ENCODE measurements around the gene EIF1. TPM values are rescaled to one million over a fixed set of nuclear protein-coding genes. Genes with fewer than 3 reads are reported as not detected.

Gene EIF1
- total and polyA plus RNA-seq, 12 donors: 105 to 1,189 (median 442) TPM

DNA sequence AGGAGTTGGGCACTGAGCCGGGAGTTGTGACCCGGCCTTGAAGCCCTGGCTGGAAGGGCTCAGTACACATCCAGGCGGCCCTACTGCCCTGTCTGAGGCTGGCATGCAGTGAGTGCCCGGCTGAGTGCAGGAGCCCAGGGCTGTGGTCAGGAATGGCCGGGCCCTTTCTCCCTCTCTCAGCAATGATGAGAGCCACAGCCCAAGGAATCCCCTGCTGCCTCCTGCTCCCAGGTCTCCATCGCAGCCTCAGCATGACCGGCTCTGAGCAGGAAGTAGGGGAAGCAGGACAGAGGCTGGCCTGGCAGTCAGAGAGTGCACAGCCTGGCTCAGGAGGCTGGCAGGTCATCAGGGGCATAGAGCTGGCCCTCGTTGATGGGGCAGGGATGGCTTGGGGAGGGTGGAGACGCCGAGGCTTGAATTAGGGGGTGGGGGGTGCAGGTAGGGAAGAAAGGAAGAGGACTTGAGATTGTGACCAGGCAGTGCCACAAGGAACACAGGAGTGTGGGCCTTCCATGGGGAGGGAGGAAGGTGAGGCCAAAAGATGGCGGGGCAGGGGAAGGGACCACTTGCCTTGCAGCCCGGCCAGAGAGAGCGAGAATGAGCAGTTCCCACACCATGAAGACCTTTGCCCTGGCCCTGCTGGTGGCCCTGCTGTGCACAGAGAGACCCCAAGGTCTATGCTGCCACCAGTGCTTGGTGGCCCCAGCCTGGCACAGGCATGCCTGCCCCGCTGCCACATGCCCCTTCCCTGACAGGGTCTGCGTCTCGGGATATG, 32.2 kb upstream of the EIF1 start:
- 82 to 87% (median 84%) methylated on average over 6 to 16 of the region's 16 CpGs for WGBS, 4 donors

DNA sequence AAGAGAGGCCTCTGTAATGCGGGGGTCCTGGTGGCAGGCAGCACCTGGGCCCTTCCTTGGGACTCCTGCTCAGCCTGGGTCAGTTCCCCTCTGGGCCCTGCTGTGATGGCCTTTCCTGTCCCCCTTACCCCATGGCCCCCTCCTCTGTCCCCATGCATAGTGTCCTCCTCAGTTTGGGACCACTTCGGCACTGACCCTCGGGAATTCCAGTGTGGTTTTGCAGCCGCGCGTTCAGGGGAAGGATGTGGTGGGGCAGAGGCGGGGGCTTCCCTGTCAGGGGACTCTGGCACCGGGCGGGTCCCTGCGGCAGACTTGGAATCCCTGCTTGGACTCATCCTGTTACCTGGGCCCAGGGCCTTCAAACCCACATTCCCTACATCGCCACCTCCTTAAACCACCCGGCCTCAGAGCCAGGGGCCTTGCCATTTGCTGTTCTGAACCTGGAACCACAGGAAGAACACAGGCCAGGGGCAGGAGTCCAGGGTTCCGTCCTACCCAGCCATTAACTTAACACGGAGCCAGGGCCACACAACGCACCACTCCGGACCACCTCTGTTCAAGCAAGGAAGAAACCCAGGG, 31.4 kb upstream of the EIF1 start:
- intact Hi-C loops (cut with DNase I): loop anchor here in 1 of 2 donors (5.0 to 10.0 kb wide), 3 partner anchors 105 to 852 kb away; no protein-coding TSS in a partner anchor
- Histone ChIP-seq H3K9me3 (replicated peaks in 1 of 3) (no peaks in the 10 kb centered on the region), H3K4me3 (no peak overlapping the region), H3K4me1 (replicated peaks in 1 of 2) (no peaks in the 10 kb centered on the region), H3K36me3 (replicated peaks in 1 of 2) (no peaks in the 10 kb centered on the region), H3K27ac (no peak overlapping the region), H3K27me3 (no peaks in the 10 kb centered on the region)
- TF ChIP-seq POLR2A (IDR thresholded peaks at IDR 0.05): no peak
- TF ChIP-seq, protein P1, sequence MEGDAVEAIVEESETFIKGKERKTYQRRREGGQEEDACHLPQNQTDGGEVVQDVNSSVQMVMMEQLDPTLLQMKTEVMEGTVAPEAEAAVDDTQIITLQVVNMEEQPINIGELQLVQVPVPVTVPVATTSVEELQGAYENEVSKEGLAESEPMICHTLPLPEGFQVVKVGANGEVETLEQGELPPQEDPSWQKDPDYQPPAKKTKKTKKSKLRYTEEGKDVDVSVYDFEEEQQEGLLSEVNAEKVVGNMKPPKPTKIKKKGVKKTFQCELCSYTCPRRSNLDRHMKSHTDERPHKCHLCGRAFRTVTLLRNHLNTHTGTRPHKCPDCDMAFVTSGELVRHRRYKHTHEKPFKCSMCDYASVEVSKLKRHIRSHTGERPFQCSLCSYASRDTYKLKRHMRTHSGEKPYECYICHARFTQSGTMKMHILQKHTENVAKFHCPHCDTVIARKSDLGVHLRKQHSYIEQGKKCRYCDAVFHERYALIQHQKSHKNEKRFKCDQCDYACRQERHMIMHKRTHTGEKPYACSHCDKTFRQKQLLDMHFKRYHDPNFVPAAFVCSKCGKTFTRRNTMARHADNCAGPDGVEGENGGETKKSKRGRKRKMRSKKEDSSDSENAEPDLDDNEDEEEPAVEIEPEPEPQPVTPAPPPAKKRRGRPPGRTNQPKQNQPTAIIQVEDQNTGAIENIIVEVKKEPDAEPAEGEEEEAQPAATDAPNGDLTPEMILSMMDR (IDR thresholded peaks at IDR 0.05): no peak
- 71 to 83% (median 81%) methylated on average over 15 to 16 of the region's 16 CpGs for WGBS, 4 donors
- no peak for DNase-seq

More for the DNA sequence above, 32.2 kb upstream of the EIF1 start:
- H3K9me3 ChIP-seq (replicated peaks in 1 of 3): no peaks in the 10 kb centered on the region
- H3K4me1 ChIP-seq (replicated peaks in 1 of 2): no peaks in the 10 kb centered on the region
- H3K4me3 ChIP-seq: no peak overlapping the region
- peak overlapping the region in 1 of 5 donors; percentile 58 for H3K27ac ChIP-seq
- H3K36me3 ChIP-seq (replicated peaks in 1 of 2): no peaks in the 10 kb centered on the region
- DNase-seq: no peak
- TF ChIP-seq, protein P1 (IDR thresholded peaks at IDR 0.05): no peak
- TF ChIP-seq POLR2A (IDR thresholded peaks at IDR 0.05): no peak
- intact Hi-C loops (cut with DNase I): loop anchor here in 1 of 2 donors (5.0 to 10.0 kb wide), 3 partner anchors 104 to 852 kb away; no protein-coding TSS in a partner anchor
- no peaks in the 10 kb centered on the region for H3K27me3 ChIP-seq

DNA sequence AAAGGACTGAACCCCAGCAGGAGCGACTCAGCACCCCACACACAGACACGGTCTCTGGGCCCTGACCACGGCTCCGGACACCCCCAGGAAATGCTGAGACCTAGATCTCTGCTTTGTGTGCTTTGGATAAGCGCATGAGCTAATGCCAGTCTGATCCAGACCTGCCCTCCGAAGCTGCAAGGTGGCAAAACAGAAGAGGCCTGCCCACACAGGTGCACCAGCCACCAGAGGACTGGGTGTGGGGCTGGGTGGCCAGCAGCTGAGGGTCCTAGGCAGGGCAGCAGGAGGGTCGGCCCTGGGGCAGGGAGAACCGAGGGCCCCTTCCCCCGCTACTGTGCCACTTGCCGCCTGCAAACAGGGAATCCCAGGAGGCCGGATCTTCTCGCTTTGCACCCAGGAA, 30.7 kb upstream of the EIF1 start:
- H3K36me3 ChIP-seq (replicated peaks in 1 of 2): no peaks in the 10 kb centered on the region
- no peak for DNase-seq
- intact Hi-C loops (cut with DNase I): loop anchor here in 1 of 2 donors (5.0 to 10.0 kb wide), 3 partner anchors 106 to 853 kb away; no protein-coding TSS in a partner anchor
- H3K9me3 ChIP-seq (replicated peaks in 1 of 3): no peaks in the 10 kb centered on the region
- H3K27me3 ChIP-seq: no peaks in the 10 kb centered on the region
- H3K4me3 ChIP-seq: no peak overlapping the region
- no peak for TF ChIP-seq POLR2A (IDR thresholded peaks at IDR 0.05)
- TF ChIP-seq, protein P1 (IDR thresholded peaks at IDR 0.05): no peak
- H3K27ac ChIP-seq: no peak overlapping the region
- 79 to 93% (median 87%) methylated on average over 12 of the region's 12 CpGs for WGBS, 4 donors
- no peaks in the 10 kb centered on the region for H3K4me1 ChIP-seq (replicated peaks in 1 of 2)

DNA sequence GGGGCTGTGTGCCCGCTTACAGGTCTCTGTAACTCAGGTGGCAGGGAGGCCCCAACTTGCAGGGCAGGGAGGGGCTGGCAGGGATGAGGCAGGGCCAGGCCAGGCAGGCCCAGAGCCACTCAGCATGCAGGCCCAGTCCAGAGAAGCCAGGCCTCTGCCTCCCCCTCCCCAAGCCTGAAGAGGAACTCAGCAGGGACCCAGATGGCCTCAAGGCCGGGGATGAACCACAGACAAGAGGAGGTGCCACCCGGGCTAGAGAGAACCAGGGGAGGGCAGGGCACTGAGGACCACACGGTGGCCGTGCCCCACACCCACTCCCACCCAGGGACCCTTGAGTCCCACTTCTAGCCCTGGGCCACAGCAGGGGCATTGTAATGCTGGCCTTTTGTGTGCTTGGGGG, 29.8 kb upstream of the EIF1 start:
- Histone ChIP-seq H3K9me3 (replicated peaks in 1 of 3) (no peaks in the 10 kb centered on the region), H3K36me3 (replicated peaks in 1 of 2) (no peaks in the 10 kb centered on the region), H3K27me3 (no peaks in the 10 kb centered on the region), H3K27ac (no peak overlapping the region), H3K4me3 (no peak overlapping the region), H3K4me1 (replicated peaks in 1 of 2) (no peaks in the 10 kb centered on the region)
- intact Hi-C loops (cut with DNase I): loop anchor here in 1 of 2 donors (5.0 to 10.0 kb wide), 3 partner anchors 107 to 854 kb away; no protein-coding TSS in a partner anchor
- DNase-seq: no peak
- 67 to 84% (median 74%) methylated on average over 3 to 5 of the region's 5 CpGs for WGBS, 4 donors
- no peak for TF ChIP-seq POLR2A (IDR thresholded peaks at IDR 0.05)
- TF ChIP-seq, protein P1 (IDR thresholded peaks at IDR 0.05): no peak
